DND-41 (cell line): ENCODE data around the gene PTPRN2.
A peak's percentile ranks its signal among the peaks of the same experiment; 100 is the strongest.

Experiments
- ATAC-seq: fragments of 200-7000 bp; cut with Tn5 transposase; 3 replicates; pipeline ENCODE4 v1.9.1; 2021; ENCODE audit warnings: low read depth; ENCODE audit not compliant: insufficient read depth
- DNase-seq: peaks from one replicate; pipeline ENCODE4 v3.0.0-alpha.2; 2020
- H2AFZ ChIP-seq: 2 replicates; pipeline ENCODE4 v1.6.0; 2012; ENCODE audit warnings: low read depth, low read length
- H3K27ac ChIP-seq: 2 replicates; pipeline ENCODE4 v1.5.1; 2012; ENCODE audit warnings: low read length, inconsistent platforms
- H3K27me3 ChIP-seq: fragments of 200-600 bp; sonication (generic); 2 replicates; pipeline ENCODE4 v1.6.0; 2012; ENCODE audit warnings: low read length, mild to moderate bottlenecking, inconsistent platforms; ENCODE audit not compliant: insufficient read depth, poor library complexity
- H3K36me3 ChIP-seq: 2 replicates; pipeline ENCODE4 v1.5.1; 2012; ENCODE audit warnings: low read length, inconsistent platforms; ENCODE audit not compliant: insufficient read depth
- H3K4me1 ChIP-seq: 2 replicates; pipeline ENCODE4 v1.5.1; 2012; ENCODE audit warnings: mild to moderate bottlenecking, low read length; ENCODE audit not compliant: insufficient read depth
- H3K4me2 ChIP-seq: 2 replicates; pipeline ENCODE4 v1.6.0; 2012; ENCODE audit warnings: mild to moderate bottlenecking, moderate library complexity, low read length, inconsistent platforms; ENCODE audit not compliant: insufficient read depth
- H3K4me3 ChIP-seq, 2 experiments: fragments of 200-600 bp in 1 of 2; shearing (Covaris generic) in 1 of 2; 2 replicates each; pipeline ENCODE4 v1.5.1; 2012 to 2016; ENCODE audit warnings: inconsistent platforms in 2 of 2, low read length in 2 of 2, mild to moderate bottlenecking in 2 of 2, low read depth in 1 of 2, moderate library complexity in 1 of 2
- H3K79me2 ChIP-seq: 2 replicates; pipeline ENCODE4 v1.6.0; 2012; ENCODE audit warnings: low read length, inconsistent platforms; ENCODE audit not compliant: insufficient read depth
- H3K9ac ChIP-seq: 2 replicates; pipeline ENCODE4 v1.6.0; 2012; ENCODE audit warnings: low read depth, mild to moderate bottlenecking, inconsistent platforms, low read length, moderate library complexity
- H3K9me3 ChIP-seq: 2 replicates; pipeline ENCODE4 v1.5.1; 2012; ENCODE audit warnings: low read length, moderate library complexity, mild to moderate bottlenecking, inconsistent platforms; ENCODE audit not compliant: insufficient read depth, severe bottlenecking
- H4K20me1 ChIP-seq: 2 replicates; pipeline ENCODE4 v1.6.0; 2012; ENCODE audit warnings: low read length; ENCODE audit not compliant: insufficient read depth
- EZH2 ChIP-seq: IDR thresholded peaks from 3 replicates; pipeline ENCODE4 v1.6.1; 2012; ENCODE audit warnings: borderline replicate concordance, low read depth, mild to moderate bottlenecking, moderate library complexity, low read length, inconsistent platforms; ENCODE audit not compliant: severe bottlenecking
- TF ChIP-seq, protein P1 (sequence below): IDR thresholded peaks from 2 replicates; pipeline ENCODE4 v1.5.1; 2012; ENCODE audit warnings: borderline replicate concordance, low read length, moderate library complexity, mild to moderate bottlenecking; ENCODE audit not compliant: poor library complexity, severe bottlenecking; ENCODE audit errors: extremely low read depth

PTPRN2 gene

DNA sequence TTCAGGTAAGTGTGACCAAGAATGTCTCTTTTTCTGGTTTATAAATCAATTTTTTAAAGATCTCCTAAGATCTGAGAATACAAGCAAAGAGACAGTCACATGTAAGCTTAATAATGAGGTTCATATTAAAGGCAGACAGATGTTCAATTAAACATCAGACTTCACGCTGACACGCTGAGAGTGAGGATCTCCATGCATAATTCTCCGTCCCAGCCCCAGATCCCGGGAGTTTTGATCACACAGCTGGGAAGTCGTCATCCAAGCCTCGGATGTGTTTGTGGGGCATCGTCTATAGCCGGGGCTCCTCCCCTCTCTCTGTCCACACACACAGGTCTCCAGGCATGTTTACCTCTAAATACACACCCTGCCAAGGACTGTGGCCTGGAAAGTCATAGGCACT is 223.2 kb downstream of the PTPRN2 start:
- Histone ChIP-seq H2AFZ (no peak overlapping the region), H3K4me2 (no peak overlapping the region), H3K4me1 (no peaks in the 10 kb centered on the region), H3K4me3 (no peak overlapping the region), H3K9me3 (no peaks in the 10 kb centered on the region), H3K27ac (no peak overlapping the region), H3K9ac (no peak overlapping the region), H3K36me3 (no peaks in the 10 kb centered on the region), H3K27me3 (no peaks in the 10 kb centered on the region), H4K20me1 (no peaks in the 10 kb centered on the region; the same call in 1 of the 2 replicates), H3K79me2 (no peaks in the 10 kb centered on the region)
- DNase-seq (no peak), ATAC-seq (no peak)
- TF ChIP-seq, protein P1, sequence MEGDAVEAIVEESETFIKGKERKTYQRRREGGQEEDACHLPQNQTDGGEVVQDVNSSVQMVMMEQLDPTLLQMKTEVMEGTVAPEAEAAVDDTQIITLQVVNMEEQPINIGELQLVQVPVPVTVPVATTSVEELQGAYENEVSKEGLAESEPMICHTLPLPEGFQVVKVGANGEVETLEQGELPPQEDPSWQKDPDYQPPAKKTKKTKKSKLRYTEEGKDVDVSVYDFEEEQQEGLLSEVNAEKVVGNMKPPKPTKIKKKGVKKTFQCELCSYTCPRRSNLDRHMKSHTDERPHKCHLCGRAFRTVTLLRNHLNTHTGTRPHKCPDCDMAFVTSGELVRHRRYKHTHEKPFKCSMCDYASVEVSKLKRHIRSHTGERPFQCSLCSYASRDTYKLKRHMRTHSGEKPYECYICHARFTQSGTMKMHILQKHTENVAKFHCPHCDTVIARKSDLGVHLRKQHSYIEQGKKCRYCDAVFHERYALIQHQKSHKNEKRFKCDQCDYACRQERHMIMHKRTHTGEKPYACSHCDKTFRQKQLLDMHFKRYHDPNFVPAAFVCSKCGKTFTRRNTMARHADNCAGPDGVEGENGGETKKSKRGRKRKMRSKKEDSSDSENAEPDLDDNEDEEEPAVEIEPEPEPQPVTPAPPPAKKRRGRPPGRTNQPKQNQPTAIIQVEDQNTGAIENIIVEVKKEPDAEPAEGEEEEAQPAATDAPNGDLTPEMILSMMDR: no peak
- TF ChIP-seq EZH2: no peak

DNA sequence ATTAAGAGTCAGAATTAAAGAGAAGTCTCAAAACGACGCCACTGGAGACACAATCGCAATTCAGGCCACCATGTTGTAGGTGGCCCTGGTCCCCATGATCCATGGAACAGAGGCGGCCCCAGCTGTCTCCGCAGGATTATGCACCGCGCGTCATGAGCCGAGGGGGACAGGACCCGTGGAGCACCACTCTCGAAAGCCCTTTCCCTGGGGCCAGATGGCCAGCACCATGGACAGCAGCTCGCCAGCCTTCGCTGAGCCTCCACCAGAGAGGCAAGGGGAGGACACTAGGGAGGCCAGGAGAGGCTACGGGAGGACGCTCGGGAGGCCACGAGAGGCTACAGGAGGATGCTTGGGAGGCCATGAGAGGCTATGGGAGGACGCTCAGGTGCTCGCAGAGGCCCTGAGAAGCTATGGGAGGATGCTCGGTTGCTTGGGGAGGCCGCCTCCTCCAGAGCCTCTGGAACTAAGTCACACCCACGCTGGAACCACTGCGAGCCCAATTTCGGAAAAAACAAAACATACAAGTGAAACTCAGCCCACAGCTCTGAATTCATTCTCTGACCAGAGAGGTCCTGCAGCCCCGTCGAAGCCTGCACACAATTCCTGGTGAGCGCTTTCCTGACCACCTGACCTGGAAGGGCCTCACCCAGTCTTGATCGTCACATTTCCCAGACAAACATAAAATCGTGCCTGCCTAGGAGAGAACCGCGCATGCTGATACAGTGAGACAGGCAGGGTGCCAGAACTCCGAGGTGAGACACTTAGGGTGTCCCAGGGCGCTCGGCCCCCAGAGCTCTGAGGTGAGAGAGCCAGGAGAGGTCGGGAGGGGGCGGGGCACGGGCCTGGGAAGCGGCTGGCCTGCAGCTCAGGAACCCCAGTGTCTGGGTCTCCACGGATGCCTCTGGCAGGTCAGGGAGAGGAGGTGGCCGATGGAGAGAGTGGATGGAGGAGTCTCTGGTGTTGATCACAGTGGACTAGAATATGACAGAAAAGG is 224.4 kb downstream of the PTPRN2 start:
- no peaks in the 10 kb centered on the region for H4K20me1 ChIP-seq
- no peak overlapping the region for H3K4me2 ChIP-seq
- H3K4me1 ChIP-seq: no peaks in the 10 kb centered on the region
- H3K27ac ChIP-seq: no peak overlapping the region
- H3K36me3 ChIP-seq: no peaks in the 10 kb centered on the region
- H3K4me3 ChIP-seq: no peak overlapping the region
- ATAC-seq (peak; percentile 62; the same call in 2 of the 3 replicates), DNase-seq (peak; percentile 43)
- no peak overlapping the region for H3K9ac ChIP-seq
- no peak for TF ChIP-seq EZH2
- TF ChIP-seq, protein P1: no peak
- H3K79me2 ChIP-seq: no peaks in the 10 kb centered on the region
- H3K9me3 ChIP-seq: no peaks in the 10 kb centered on the region
- H2AFZ ChIP-seq: no peak overlapping the region
- no peaks in the 10 kb centered on the region for H3K27me3 ChIP-seq

DNA sequence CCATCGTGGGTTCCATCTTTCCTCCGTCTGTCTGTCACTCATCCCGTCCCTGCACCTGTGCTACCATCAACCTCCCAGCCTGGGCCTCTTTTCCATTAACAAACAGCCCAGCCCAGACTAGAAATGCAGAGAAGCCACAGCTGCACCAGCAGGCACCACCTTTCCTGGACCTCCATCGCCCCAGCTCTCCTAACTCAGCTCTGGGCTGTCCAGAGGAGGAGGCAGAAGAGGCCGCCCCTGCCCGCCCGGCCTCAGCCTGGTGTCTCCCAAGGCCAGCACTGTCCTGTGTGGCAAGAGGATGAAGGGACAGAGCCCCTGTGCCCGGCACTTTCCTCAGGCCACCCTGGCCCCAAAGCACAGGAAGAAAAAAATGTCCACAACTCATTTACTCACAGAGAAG is 225.6 kb downstream of the PTPRN2 start:
- no peaks in the 10 kb centered on the region for H3K9me3 ChIP-seq
- H4K20me1 ChIP-seq: no peaks in the 10 kb centered on the region
- H3K27me3 ChIP-seq: no peaks in the 10 kb centered on the region
- no peak overlapping the region for H3K4me2 ChIP-seq
- H3K4me3 ChIP-seq: no peak overlapping the region
- ATAC-seq (no peak), DNase-seq (no peak)
- no peak overlapping the region for H3K27ac ChIP-seq
- no peaks in the 10 kb centered on the region for H3K79me2 ChIP-seq
- H3K4me1 ChIP-seq: no peaks in the 10 kb centered on the region
- H3K36me3 ChIP-seq: no peaks in the 10 kb centered on the region
- H2AFZ ChIP-seq: no peak overlapping the region
- no peak overlapping the region for H3K9ac ChIP-seq
- TF ChIP-seq EZH2: no peak
- TF ChIP-seq, protein P1: no peak
